Cardiac muscle cell (in vitro differentiated cells and primary cell): ENCODE data around the gene ATP5PB. TPM values are rescaled to one million over a fixed set of nuclear protein-coding genes. Genes with fewer than 3 reads are reported as not detected.
A peak's percentile ranks its signal among the peaks of the same experiment; 100 is the strongest.

Experiments used
- DNase-seq, 2 donors: peaks; one replicate each; pipeline versions ENCODE4 v3.0.0 to v3.0.0-alpha.2; 2010 to 2017; ENCODE audit warnings: low read depth in 1 of 2, low spot score in 1 of 2
- H3K27ac ChIP-seq: fragments of 200-600 bp; sonication (generic); 2 replicates; pipeline ENCODE4 v1.5.1; 2016
- H3K27me3 ChIP-seq: fragments of 200-600 bp; sonication (generic); 2 replicates; pipeline ENCODE4 v1.6.0; 2016; ENCODE audit warnings: control low read depth
- H3K36me3 ChIP-seq: fragments of 200-600 bp; sonication (generic); 2 replicates; pipeline ENCODE4 v1.5.1; 2016; ENCODE audit warnings: control low read depth
- H3K4me1 ChIP-seq: fragments of 200-600 bp; sonication (generic); 2 replicates; pipeline ENCODE4 v1.8.1; 2017; ENCODE audit warnings: low read depth, mild to moderate bottlenecking, mixed run types
- H3K4me3 ChIP-seq: fragments of 200-600 bp; sonication (generic); 2 replicates; pipeline ENCODE4 v1.5.1; 2016; ENCODE audit warnings: mild to moderate bottlenecking
- H3K9me3 ChIP-seq: fragments of 200-600 bp; sonication (generic); 2 replicates; pipeline ENCODE4 v1.5.1; 2017; ENCODE audit warnings: low read depth, mild to moderate bottlenecking, control low read depth
- polyA plus RNA-seq: library from polyadenylated mRNA; unstranded; fragments of >200 nt; fragmentation: Nextera tagmentation; extraction: Ambion mirVana; gene quantifications from 2 replicates; pipeline ENCODE4 v1.2.1, GENCODE V29; 2016
- total RNA-seq: library from RNA; depleted of rRNA; stranded (reverse); fragments of >200 nt; gene quantifications from 2 replicates; pipeline ENCODE4 v1.2.3, GENCODE V29; 2016
- TF ChIP-seq, protein P1 (sequence below): IDR thresholded peaks from 2 replicates; pipeline ENCODE4 v1.5.1; 2012; ENCODE audit warnings: low read depth, mild to moderate bottlenecking, low read length

ATP5PB gene
- total and polyA plus RNA-seq, 2 experiments from 2014 or later, result 247 to 601 TPM

DNA sequence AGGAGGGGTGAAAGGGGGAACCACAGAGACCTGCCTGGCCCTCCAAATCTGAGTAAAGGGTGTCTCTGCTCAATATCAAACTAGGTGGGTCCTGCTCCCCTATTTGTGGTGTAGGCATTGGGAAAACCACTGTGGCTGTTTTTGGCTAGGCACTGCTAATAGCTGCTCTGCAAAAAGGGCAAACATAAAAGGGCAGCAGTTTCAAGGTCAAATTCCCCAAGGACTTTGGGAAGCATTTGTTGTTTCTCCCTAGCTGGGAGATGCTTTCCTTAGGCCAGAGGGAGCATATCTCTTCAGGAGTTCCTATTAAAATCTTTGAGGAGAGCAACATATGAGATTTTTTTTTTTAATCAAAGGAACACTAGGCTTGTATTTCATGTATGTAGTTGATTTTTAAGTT is 26.9 kb downstream of the ATP5PB start:
- H3K36me3 ChIP-seq, result peaks cover 8% of the 10 kb centered on the region
- peaks cover 11% of the 10 kb centered on the region for H3K4me1 ChIP-seq
- no peaks in the 10 kb centered on the region for H3K9me3 ChIP-seq
- DNase-seq, result no peak
- H3K27ac ChIP-seq, result peak overlapping the region; percentile 18
- TF ChIP-seq, protein P1, sequence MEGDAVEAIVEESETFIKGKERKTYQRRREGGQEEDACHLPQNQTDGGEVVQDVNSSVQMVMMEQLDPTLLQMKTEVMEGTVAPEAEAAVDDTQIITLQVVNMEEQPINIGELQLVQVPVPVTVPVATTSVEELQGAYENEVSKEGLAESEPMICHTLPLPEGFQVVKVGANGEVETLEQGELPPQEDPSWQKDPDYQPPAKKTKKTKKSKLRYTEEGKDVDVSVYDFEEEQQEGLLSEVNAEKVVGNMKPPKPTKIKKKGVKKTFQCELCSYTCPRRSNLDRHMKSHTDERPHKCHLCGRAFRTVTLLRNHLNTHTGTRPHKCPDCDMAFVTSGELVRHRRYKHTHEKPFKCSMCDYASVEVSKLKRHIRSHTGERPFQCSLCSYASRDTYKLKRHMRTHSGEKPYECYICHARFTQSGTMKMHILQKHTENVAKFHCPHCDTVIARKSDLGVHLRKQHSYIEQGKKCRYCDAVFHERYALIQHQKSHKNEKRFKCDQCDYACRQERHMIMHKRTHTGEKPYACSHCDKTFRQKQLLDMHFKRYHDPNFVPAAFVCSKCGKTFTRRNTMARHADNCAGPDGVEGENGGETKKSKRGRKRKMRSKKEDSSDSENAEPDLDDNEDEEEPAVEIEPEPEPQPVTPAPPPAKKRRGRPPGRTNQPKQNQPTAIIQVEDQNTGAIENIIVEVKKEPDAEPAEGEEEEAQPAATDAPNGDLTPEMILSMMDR, result no peak
- no peaks in the 10 kb centered on the region for H3K27me3 ChIP-seq
- H3K4me3 ChIP-seq, result no peak overlapping the region

GRCh38 chr1:111476761-111477309 is 27.6 kb downstream of the ATP5PB start:
- H3K9me3 ChIP-seq, result no peaks in the 10 kb centered on the region
- H3K4me3 ChIP-seq, result no peak overlapping the region
- H3K36me3 ChIP-seq, result peaks cover 2% of the 10 kb centered on the region
- H3K27me3 ChIP-seq, result no peaks in the 10 kb centered on the region
- H3K27ac ChIP-seq, result peak overlapping the region; percentile 32
- DNase-seq, result no peak
- TF ChIP-seq, protein P1, result no peak
- H3K4me1 ChIP-seq, result peaks cover 17% of the 10 kb centered on the region

DNA sequence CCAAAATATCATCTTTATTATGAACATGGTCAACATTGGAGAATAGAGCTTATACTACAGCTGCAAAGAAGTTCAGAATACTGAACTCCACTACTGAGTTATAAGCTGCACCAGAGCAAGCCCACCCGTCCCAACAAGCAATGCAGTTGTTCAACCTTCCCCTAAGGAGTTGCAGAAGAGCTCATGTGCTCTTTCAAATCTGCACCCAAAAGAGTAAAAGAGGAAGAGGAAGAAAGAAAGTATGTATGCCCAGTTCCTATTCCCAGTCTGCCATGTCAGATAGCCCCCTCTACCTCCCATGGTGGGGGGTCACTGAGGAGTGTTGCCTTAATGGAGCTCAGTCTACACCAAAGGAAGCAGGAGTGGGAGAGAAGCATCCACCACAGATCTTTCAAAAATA is 31.4 kb downstream of the ATP5PB start:
- TF ChIP-seq, protein P1, result no peak
- Histone ChIP-seq H3K9me3 (no peaks in the 10 kb centered on the region), H3K27me3 (no peaks in the 10 kb centered on the region), H3K4me1 (peaks cover 35% of the 10 kb centered on the region), H3K4me3 (no peak overlapping the region), H3K27ac (peak overlapping the region; percentile 22), H3K36me3 (no peaks in the 10 kb centered on the region)
- DNase-seq, result no peak

DNA sequence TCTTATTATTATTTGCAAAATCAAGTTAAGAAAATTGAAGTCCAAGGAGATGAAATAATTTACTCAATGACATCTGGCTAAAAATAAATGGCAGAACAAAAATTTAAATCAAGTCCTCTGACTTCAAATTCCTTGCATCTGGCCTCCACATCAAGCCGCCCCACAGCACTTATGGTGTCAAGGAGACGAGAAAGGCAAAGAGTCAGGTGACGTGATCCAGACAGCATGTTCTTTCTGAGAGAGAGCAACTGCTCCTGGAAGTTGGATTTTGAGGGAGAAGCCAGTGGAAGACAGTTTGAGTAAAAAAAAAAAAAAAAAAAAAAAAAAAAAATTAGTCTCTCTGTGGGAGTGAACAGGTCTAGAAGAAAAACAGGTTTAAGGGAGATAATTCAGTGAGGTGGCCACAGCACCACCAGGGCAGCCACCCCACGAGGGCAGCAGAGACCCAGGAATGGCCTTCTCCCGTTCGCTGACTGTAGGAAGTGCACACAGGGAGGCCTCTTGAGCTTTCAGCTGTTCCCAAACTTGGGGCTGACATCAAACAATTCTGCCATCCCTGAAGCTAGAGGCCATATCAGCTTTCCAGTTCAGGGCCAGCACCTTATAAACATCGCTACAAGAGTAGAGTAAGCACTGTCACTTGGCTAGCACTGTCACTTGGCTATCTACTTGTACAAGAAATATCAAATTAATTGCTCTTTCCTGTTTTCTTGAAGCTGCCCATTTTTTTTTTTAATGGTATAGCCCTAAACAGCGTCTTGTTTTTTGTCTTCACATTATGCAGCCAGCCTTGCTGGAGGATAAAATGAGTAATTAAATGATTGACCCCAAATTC is 32.3 kb downstream of the ATP5PB start:
- Histone ChIP-seq H3K27me3 (no peaks in the 10 kb centered on the region), H3K27ac (peak overlapping the region; percentile 22), H3K9me3 (no peaks in the 10 kb centered on the region), H3K4me1 (peaks cover 27% of the 10 kb centered on the region), H3K36me3 (no peaks in the 10 kb centered on the region), H3K4me3 (no peak overlapping the region)
- peak; percentile 82 to 88 for DNase-seq
- TF ChIP-seq, protein P1, result peak; percentile 91

- no peaks in the 10 kb centered on the region for H3K27me3 ChIP-seq
- TF ChIP-seq, protein P1, result no peak
- no peaks in the 10 kb centered on the region for H3K9me3 ChIP-seq
- H3K4me3 ChIP-seq, result no peak overlapping the region
- H3K36me3 ChIP-seq, result no peaks in the 10 kb centered on the region
- H3K4me1 ChIP-seq, result peaks cover 27% of the 10 kb centered on the region
- no peak overlapping the region for H3K27ac ChIP-seq
- DNase-seq, result no peak
These were observed 33.9 kb downstream of the ATP5PB start for GRCh38 chr1:111483166-111483565.
